NK-92 (cell line): ENCODE results near the gene SNRPD3.

Source experiments
- DNase-seq: peaks from one replicate; lab custom pipeline; 2025; ENCODE audit not compliant: unreplicated experiment; lab: John Stamatoyannopoulos, UW

SNRPD3 gene

DNA sequence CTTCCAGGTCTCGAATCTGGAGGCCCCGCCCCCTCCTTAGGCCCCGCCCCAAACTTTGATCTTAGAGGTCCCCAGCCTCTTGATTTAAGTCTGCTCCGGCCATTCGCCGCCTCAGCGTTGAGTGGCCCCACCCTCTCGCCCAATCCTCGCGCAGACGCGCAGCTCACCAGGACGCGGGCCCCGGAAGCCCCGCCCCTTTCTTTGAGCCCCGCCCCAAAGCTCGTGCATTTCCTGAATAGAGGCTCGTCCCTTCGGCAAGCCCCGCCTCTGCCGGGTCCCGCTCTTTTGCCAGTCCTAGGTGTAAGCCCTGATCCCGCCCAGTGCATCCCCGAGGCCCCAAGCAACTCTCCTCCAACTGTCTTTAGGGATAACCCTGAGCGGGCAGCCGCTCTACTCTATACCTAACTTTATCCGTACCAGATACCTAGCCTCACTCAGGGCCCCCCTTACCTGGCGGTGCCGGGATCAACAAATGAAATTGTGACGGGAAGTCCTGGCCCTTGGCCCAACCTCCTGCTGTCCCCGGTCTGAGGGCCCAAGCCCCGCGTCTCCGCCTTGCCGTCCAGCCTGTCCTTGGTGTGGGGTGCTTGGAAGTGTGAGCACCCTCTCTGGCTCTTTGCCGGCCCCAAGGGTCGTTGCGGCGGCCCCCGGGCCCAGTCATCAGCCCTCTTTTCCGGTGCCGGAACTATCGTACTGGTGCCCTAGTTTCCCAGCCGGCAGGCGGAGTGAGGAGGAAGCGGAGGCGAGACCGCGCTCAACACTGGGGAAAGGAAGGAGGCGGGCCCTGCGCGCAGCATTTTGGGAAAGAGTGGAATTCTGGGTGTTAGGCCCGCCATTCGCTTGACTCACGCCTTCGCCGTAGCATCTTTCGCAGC lies at the start of gene SNRPD3:
SNRPD3 (plus strand) TSS at position 835 of the 875 bp plus-strand sequence. CDS start 1,676 bp downstream, outside the sequence.
- DNase-seq = peak; percentile 97

GRCh38 chr22:24506802-24507438 lies 48.9 kb upstream of the SNRPD3 start:
- no peak for DNase-seq

GRCh38 chr22:24507716-24508115 lies 48.1 kb upstream of the SNRPD3 start:
- no peak for DNase-seq

DNA sequence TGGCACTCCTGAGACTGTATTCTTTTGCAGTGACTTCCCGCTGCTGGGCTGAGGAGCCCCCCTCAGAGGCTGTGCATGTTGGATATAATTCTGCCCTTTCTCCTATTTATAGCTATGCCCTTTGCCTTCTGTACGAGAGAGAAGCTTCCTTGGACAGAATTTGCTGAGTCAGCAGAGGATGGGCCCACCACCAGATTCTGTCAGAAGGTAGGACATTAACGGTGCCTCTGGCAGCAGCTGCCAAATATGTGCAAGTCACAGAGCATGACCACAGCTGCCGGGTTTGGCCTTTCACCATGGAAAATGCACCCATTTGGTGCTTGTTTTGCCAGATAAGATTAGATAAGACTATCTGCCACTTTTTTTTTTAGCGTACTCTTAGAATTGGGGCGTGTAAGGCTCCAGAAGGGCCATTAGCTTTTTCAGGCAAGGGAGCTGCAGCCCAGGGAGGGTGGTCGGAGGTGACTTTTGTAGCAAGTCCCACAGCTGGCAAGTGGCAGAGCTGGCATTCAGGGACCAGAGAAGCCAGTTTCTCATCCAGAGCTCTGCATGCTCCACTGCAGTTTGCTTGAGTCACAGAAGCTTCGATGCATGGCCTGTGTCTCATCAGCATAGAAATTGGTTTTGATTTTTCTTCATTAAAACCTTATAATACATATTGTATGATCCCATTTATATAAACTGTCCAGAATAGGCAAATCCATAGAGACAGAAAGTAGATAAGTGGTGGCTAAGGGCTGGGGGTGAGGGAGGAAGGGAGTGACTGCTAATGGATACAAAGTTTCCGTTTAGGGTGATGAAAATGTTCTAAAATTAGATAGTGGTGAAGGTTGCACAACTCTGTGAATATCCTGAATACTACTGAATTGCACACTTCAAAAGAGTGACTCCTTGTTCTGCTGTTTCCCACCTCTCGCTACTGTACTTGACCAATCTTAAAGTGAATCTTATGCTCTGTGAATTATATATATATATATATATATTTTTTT lies 44.9 kb upstream of the SNRPD3 start:
- DNase-seq = no peak

GRCh38 chr22:24512043-24512442 lies 43.8 kb upstream of the SNRPD3 start:
- no peak for DNase-seq

DNA sequence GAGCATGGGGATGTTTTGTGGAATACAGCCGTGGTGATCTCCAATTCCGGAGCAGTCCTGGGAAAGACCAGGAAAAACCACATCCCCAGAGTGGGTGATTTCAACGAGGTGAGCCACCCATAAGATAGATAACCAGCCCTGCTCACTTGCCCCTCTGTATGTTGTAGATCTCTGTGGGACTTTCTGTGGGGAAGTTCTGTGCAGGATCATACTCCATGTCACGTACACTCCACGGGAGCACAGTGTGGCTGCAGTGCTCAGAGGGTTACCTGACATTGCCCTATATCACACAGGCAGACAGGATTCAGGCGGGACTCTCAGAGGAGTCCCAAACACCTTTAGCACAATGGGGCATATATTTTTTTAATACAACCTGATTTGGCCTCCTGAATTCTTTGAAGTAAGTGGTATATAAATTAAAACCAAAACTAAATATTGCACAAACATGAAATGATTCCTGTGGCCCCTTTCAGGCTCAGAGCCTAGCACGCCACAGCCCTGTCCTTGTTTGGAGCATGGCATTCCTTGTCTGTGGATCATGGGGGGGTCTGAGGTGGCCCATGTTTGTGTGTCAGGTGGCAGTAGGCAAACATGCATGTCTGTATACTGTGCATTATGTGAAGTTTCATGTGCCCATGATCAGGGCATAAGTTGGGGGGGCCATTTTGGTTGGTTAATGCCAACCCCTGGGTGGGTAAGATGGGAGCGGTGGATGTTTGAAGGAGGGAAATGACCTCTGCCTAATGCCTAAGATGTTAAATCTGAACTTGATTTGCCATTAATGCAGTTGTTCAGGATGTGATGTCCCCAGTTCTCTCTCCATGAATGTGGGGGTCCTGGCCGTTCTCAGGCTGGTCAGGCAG lies 42.2 kb upstream of the SNRPD3 start:
- DNase-seq = no peak

DNA sequence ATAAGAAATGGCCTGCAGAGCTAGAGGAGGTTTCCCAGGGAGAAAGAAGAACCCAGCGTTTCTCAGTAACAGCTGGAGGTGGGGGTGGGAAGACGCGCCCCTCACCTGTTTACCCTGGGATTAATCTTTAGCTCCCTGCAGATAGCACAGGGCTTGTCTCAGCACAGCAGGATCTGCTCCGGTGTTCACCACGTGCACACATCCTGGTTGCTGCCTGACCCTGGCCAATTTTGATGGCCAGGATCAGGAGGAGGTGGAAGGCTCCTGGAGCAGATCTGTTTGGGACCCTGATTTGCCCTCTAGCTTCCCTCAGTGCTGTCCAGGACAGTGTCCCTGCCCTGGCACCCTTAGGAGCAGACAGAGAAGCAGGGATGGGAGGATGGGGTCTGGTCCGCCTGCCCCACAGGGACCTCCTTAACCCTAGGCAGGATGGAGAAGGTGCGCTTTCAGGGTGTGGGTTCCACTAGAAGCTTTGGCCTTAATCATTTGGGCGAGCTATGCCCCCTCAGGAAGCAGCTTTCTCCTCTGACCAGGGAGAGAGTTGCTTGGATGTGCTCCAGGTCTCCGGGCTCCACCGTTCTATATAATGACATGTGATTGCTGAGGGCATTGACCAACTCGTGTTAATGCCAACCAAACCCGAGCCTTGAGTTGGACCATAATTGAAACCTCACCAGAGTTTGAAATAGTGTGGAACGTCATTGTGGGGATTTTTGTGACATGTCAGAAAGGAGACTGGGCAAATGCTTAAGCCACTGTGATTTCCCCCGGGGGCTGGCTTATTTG lies 41.4 kb upstream of the SNRPD3 start:
- no peak for DNase-seq

DNA sequence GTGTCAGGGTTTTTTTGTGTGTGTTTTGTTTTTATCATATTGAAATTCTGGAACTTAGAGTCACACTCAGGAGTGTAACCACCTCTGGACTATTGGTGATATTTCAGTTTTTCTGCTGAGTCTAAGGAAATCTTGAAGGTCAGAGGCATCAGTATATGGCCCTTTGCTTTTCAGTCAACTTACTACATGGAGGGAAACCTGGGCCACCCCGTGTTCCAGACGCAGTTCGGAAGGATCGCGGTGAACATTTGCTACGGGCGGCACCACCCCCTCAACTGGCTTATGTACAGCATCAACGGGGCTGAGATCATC lies 40.8 kb upstream of the SNRPD3 start:
- no peak for DNase-seq

GRCh38 chr22:24516301-24516737 lies 39.5 kb upstream of the SNRPD3 start:
- DNase-seq = no peak

GRCh38 chr22:24517446-24517845 lies 38.4 kb upstream of the SNRPD3 start:
- no peak for DNase-seq

GRCh38 chr22:24518228-24518627 lies 37.6 kb upstream of the SNRPD3 start:
- no peak for DNase-seq

DNA sequence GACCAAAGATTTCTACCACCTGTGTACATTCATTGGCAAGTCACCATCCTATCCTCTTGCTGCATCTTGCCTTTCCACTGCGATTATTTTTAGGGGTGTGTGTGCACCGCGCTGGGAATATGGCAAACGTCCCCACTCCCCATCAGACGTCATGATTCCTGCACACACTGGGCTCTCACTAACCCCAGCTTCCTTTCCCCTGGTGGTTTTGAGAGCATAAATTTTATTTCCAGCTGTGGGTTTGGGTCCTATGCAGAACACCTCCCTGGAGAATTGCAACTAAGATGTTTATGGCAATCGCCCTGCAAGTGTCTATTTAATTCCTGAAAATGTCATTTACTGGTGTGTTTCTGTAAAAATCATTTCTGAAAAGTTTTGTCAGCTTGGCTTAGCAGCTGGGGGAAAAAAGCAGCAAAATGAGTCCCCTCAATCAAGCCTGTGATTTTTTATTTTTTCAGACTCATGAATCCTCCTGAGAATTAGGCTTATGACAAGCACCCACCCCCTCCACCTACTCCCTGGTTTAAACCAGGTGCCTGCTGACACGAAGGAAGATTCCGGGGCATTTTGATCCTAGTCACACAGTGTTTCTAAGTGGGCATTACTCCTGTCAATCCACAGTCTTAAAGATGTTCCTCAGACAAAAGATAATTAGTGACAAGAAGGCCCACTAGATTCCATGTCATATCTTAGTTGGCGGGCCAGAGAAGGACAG lies 36.9 kb upstream of the SNRPD3 start:
- DNase-seq = no peak

- no peak for DNase-seq
Observed at GRCh38 chr22:24519496-24519895, 36.3 kb upstream of the SNRPD3 start.

DNA sequence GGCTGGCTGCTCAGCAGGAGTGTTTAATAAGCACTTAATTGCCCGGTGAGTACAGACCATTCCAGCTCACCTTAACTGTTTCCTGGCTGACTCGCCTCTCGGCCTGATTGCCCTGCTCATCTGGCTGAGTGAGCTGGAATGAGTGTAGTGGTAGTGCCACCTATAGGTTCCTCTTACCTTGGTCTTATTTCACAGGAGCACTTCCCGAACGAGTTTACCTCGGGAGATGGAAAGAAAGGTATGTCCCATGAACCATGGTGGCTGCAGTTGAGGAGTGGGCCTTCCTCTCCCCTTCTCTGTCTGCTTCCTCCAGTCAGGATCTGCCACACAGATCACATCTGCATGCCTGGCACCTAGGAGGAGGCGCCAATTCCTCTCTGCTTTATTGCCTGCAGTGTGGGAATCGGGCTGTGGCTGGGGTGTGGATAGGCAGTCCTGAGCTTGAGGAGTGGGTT lies 34.0 kb upstream of the SNRPD3 start:
- no peak for DNase-seq

- DNase-seq = no peak
Observed at GRCh38 chr22:24523873-24524272, 31.9 kb upstream of the SNRPD3 start.

DNA sequence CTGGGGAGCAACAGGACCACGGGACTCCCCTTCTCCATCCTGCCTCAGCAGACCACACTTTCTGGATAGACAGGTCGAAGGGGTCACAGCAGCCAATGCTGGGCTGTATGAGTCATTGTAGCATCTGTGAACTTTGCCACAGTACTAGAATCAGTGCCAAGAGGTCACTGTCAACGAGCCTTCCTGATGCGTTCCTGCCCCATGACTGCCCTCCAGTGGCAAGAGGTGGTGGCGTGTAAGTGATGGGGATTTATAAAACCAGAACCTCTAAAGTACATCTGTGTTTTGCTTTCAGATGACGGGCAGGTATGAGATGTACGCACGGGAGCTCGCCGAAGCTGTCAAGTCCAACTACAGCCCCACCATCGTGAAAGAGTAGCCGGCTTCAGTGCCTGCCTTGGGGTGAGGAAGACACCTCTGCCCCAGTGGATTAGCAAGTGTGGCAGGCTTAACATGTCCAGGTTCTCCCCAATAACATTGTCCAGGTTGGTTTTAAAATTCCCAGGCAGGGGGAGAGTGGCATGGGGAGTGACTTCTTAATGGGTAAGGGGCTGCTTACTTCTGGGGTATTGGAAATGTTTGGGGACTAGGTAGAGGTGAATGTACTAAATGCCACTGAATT lies 30.3 kb upstream of the SNRPD3 start:
- DNase-seq = no peak

- DNase-seq = no peak
Observed at GRCh38 chr22:24526191-24526590, 29.6 kb upstream of the SNRPD3 start.

- no peak for DNase-seq
Observed at GRCh38 chr22:24529898-24530297, 25.9 kb upstream of the SNRPD3 start.
